HG03060 (cell line): ENCODE results near the gene ESPNL.
A peak's percentile ranks its signal among the peaks of the same experiment; 100 is the strongest.

Experiments
- ATAC-seq: cut with Tn5 transposase; IDR thresholded peaks from one replicate; pipeline ENCODE4 v1.9.1; 2021; ENCODE audit warnings: low read depth, moderate number of reproducible peaks; ENCODE audit not compliant: unreplicated experiment

The ESPNL gene

DNA sequence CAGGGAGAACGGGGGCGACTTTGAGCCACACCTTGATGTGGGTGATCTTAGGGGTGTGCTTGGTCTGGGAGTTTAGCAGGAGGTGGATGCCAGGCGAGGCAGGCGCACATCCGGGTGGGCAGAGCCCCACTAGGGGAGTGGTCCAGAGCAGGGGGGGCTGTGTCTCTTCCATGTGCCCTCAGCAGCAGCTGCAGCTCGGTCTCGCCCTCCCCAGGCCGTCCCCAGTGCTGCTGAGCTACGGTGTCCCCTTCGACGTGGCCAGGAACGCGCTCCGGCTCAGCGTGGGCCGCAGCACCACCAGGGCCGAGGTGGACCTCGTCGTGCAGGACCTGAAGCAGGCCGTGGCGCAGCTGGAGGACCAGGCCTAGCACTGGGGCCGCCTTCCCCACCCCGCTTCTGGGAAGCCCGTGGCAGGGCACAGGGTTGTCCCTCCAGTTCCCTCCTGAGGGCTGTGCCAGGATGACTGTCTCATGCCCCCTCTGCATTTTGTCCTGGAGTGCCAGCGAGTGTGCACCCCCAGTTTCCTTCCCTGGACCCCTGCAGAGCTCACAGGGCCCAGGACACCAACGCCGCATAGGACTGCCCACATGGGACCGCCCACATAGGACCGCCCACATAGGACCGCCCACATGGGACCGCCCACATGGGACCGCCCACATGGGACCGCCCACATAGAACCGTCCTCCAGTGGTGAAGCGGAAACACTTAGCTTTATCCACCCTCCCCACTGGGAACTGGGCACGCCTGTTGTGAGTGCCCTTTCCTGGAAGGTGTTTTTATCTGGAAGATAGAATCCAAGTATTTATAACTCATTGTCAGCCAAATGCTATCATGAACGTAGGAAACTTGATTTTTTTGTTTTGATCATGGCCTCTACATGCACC is 1.9 kb upstream of the ESPNL start:
- ATAC-seq: no peak

- ATAC-seq: no peak
Measured at GRCh38 chr2:238098901-238099713, 1.0 kb upstream of the ESPNL start.

DNA sequence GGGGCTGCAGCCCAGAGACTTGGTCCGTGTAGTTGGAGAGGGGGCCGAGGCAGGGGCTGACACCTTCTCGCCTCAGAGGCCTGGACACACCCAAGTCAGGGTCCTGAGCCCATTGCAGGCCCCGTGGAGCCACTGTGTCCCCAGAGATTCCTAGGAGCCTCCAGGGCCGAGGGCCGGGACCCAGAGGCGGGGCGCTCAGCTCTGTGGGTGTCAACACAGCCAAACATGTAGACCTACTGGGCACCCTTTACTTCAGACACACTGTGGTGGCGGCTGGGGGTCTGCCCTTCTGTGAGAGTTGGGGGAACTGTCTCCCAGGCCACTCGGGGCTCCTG is 459 bp upstream of the ESPNL start:
- no peak for ATAC-seq

- ATAC-seq: no peak
Measured at GRCh38 chr2:238100821-238101771, 956 bp downstream of the ESPNL start.

- no peak for ATAC-seq
Measured at GRCh38 chr2:238101891-238102841, 2.0 kb downstream of the ESPNL start.

GRCh38 chr2:238102865-238103264 is 2.7 kb downstream of the ESPNL start:
- ATAC-seq: no peak

DNA sequence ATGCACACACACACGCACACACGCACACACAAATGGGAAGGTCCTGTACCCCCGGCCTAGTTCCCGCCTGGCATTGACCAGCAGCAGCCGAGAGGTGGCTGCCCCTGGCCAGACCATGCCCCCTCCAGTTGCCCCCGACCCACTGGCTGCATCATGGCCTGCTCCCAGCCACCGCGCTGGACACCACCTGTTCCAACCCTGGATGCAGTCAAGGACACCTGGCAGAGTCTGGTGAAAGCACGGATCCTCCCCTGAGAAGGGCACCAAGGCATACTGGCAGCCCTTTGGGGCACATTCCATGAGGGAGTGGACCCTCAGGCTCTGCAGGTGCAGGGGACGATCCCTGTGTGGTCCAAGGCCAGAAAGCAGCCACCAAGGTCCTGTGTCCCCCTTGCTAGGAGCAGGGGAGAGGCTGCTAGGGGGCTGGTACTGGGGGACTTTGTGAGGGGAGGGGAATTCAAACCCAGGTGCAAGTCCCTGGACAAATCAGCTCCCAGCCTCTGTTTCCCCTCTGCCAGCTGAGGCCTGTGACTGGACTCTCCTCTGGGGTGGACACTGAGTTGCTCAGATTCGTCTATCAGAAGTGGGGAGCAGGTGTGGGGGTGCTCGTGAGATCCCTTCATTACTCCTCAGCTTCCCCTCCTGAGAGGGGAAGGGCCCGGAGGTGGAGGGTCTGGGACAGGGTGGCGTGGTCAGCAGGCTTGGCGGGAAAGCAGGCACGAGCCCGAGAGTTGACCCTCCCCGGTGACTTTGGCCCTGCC is 3.5 kb downstream of the ESPNL start:
- ATAC-seq: no peak

DNA sequence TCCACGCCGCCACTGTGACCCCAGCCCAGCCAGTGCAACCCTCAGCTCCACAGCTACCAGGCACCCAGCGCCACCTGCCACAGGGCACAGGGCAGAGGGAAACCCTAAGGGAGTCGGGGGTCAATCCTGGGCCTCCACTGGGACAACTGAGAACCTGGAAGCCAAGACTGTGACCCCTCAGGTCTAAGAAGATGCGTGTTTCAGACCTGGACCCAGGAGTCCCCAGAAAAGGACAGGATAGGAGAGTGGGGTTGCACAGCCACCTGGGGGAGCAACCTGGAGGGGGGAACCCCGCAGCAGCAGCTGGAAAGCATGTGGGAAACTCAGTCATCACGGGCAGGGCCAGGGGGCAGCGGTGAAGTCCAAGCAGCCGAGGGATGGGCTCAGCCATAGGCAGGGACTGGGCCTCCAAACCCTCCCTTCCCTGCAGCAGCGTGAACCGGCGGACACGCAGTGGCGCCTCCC is 4.1 kb downstream of the ESPNL start:
- no peak for ATAC-seq

- no peak for ATAC-seq
Measured at GRCh38 chr2:238104691-238105371, 4.7 kb downstream of the ESPNL start.

DNA sequence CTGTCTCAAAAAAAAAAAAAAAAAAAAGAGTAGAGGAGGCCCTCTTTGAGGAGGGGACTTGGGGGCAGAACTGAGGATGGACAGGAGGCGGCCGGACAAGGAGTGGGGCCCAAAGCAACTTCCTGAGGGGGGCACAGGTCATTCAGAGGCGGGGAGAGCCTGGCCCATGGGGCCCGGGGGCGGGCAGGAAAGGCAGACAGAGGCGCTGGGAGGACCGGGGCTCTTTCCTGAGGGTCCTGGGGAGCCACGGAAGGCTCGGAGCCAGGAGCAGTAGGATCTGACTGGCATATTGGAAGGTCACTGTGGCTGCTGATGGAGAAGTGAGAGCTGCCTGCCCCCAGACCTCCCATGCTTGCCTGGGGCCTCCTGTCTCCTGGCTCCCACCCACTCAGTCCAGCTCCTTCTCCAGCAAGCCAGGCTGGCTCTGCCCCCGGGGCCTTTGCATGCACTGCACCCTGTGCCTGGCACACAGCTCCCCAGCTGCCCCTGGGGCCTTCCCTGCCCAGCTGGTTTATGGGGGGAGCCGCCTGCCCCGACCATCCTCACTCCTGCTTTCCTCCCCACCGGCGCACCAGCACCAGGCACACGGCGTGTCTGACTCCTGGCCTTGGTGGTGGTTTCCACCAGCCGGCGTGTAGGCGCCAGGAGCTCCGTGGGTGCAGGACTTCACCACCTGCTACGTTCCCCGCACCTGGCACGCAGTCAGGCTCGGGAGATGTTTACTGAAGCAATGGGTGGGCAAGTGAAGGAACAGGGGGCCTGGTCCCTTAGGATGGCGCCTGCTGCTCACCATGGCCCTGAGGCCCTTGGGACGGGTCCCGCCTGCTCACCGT is 5.6 kb downstream of the ESPNL start:
- no peak for ATAC-seq

GRCh38 chr2:238106339-238106697 is 6.2 kb downstream of the ESPNL start:
- no peak for ATAC-seq

- ATAC-seq: no peak
Measured at GRCh38 chr2:238106698-238107524, 6.8 kb downstream of the ESPNL start.

GRCh38 chr2:238107525-238108422 is 7.6 kb downstream of the ESPNL start:
- peak; percentile 73 for ATAC-seq

- ATAC-seq: no peak
Measured at GRCh38 chr2:238108423-238109183, 8.5 kb downstream of the ESPNL start.

DNA sequence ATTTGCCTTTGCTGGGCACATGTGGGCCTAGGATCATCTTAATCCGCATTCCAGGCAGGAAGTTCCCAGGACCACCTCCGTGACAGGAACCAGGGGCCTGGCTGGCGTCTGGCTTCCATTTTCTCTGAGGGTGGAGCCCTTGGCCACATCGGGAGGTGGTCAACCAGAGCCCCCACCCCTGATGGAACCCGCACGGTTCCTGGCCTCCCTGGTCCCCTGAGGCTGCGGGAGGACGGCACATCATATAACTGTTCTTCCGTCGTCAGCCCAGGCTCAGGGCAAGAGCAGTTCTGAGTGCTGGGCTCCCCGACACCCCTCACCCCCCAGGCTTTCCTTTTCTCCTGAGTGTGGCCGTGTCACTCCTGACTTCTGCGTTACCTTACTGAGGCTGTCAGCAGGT is 13.5 kb downstream of the ESPNL start:
- no peak for ATAC-seq
